HCT116 (cell line): ENCODE measurements around the gene NSG2. TPM values are rescaled to one million over a fixed set of nuclear protein-coding genes. Genes with fewer than 3 reads are reported as not detected.

ENCODE experiments used
- ATAC-seq: fragments of 200-7000 bp; cut with Tn5 transposase; 2 replicates; pipeline ENCODE4 v1.9.1; 2020; ENCODE audit warnings: mild to moderate bottlenecking, moderate library complexity
- BruUV-seq: library from RNA; stranded (reverse); fragments of 400-500 nt; replicated peaks from 2 replicates; lab custom pipeline; 2021; lab: Mats Ljungman, UMichigan
- CTCF ChIA-PET: fragments of 300-600 bp; sonication (Branson Sonifier 250); formaldehyde crosslinking; loops from one replicate; lab custom pipeline; 2021; ENCODE audit warnings: antibody characterized with exemption; lab: Charles Lee
- POLR2A ChIA-PET: fragments of 300-600, 350-600 bp; sonication (Branson Sonifier 250); formaldehyde crosslinking; loops from one replicate; lab custom pipeline; 2021; ENCODE audit warnings: antibody characterized with exemption; lab: Charles Lee
- RAD21 ChIA-PET, 2 experiments: fragments of 300-600 bp; sonication (Branson Sonifier 250); formaldehyde crosslinking; loops; one replicate each; lab custom pipeline; 2023; ENCODE audit warnings: low total read pairs in 2 of 2; ENCODE audit not compliant: uncharacterized antibody in 2 of 2, unreplicated experiment in 2 of 2, low non-redundant PET in 1 of 2; lab: Charles Lee
- DNase-seq: peaks from one replicate; pipeline ENCODE4 v3.0.0-alpha.2; 2010; ENCODE audit warnings: low read depth, low spot score
- H2AFZ ChIP-seq: fragments of 200-600 bp; shearing (Covaris generic), sonication (generic); 2 replicates; pipeline ENCODE4 v1.6.1; 2017; ENCODE audit warnings: low read depth, mixed run types, mixed read lengths, antibody characterized with exemption, low read length; ENCODE audit not compliant: poor library complexity, severe bottlenecking
- H3K27ac ChIP-seq: 2 replicates; pipeline ENCODE4 v1.5.1; 2012; ENCODE audit warnings: low read depth, low read length
- H3K27me3 ChIP-seq: fragments of 200-600 bp; sonication (generic); 2 replicates; pipeline ENCODE4 v1.6.1; 2016; ENCODE audit warnings: mixed run types, low read length, mixed read lengths; ENCODE audit not compliant: insufficient read depth
- H3K36me3 ChIP-seq, 2 experiments: fragments of 200-500 bp in 1 of 2; fragments of 200-600 bp in 1 of 2; sonication (Bioruptor generic) in 1 of 2; sonication (generic) in 1 of 2; 2 replicates each; pipeline versions ENCODE4 v1.5.1 to v1.6.1; 2014 to 2016; ENCODE audit warnings: low read length in 2 of 2, inconsistent platforms in 1 of 2, mixed read lengths in 1 of 2, mixed run types in 1 of 2; ENCODE audit not compliant: insufficient read depth in 2 of 2, control insufficient read depth in 1 of 2
- H3K4me1 ChIP-seq, 2 experiments: fragments of 200-600 bp in 1 of 2; sonication (generic) in 1 of 2; 2 replicates each; pipeline versions ENCODE4 v1.5.1 to v1.6.1; 2012 to 2017; ENCODE audit warnings: low read length in 2 of 2, inconsistent platforms in 1 of 2, mild to moderate bottlenecking in 1 of 2, mixed read lengths in 1 of 2, mixed run types in 1 of 2, moderate library complexity in 1 of 2; ENCODE audit not compliant: insufficient read depth in 2 of 2, control insufficient read depth in 1 of 2
- H3K4me2 ChIP-seq: fragments of 200-600 bp; sonication (generic); 2 replicates; pipeline ENCODE4 v1.6.1; 2017; ENCODE audit warnings: mixed run types, low read length, mixed read lengths
- H3K4me3 ChIP-seq, 2 experiments: fragments of 200-600 bp in 1 of 2; sonication (generic) in 1 of 2; replicated peaks in 1 of 2; 2 replicates each; pipeline ENCODE4 v1.5.1; 2011 to 2016; ENCODE audit warnings: low read length in 2 of 2, control low read depth in 1 of 2, low read depth in 1 of 2, mild to moderate bottlenecking in 1 of 2, mixed read lengths in 1 of 2, mixed run types in 1 of 2
- H3K79me2 ChIP-seq: fragments of 200-600 bp; sonication (generic); 2 replicates; pipeline ENCODE4 v1.6.1; 2017; ENCODE audit warnings: mild to moderate bottlenecking, mixed run types, low read length, moderate library complexity, mixed read lengths; ENCODE audit not compliant: insufficient read depth
- H3K9ac ChIP-seq: fragments of 200-600 bp; sonication (generic); 2 replicates; pipeline ENCODE4 v1.6.1; 2016; ENCODE audit warnings: low read length, mixed read lengths
- H3K9me2 ChIP-seq: fragments of 200-600 bp; sonication (generic), shearing (Covaris generic); 2 replicates; pipeline ENCODE4 v1.6.1; 2017; ENCODE audit warnings: mixed run types, mild to moderate bottlenecking, moderate library complexity; ENCODE audit not compliant: insufficient read depth
- H3K9me3 ChIP-seq, 2 experiments: fragments of 200-500 bp in 1 of 2; fragments of 200-600 bp in 1 of 2; sonication (Bioruptor generic) in 1 of 2; sonication (generic) in 1 of 2; 2 replicates each; pipeline ENCODE4 v1.6.1; 2014 to 2017; ENCODE audit warnings: low read length in 2 of 2, mixed read lengths in 2 of 2, inconsistent platforms in 1 of 2, low read depth in 1 of 2, mild to moderate bottlenecking in 1 of 2, mixed run types in 1 of 2, moderate library complexity in 1 of 2; ENCODE audit not compliant: control insufficient read depth in 1 of 2, insufficient read depth in 1 of 2
- H4K20me1 ChIP-seq: fragments of 200-600 bp; sonication (generic), shearing (Covaris generic); 2 replicates; pipeline ENCODE4 v1.6.1; 2017; ENCODE audit warnings: mixed run types, mild to moderate bottlenecking, moderate library complexity; ENCODE audit not compliant: insufficient read depth
- CBX3 ChIP-seq: IDR thresholded peaks from 2 replicates; pipeline ENCODE4 v1.6.1; 2012; ENCODE audit warnings: low read depth
- CEBPB ChIP-seq: IDR thresholded peaks from 2 replicates; pipeline ENCODE4 v1.6.1; 2012; ENCODE audit warnings: low read depth
- ELF1 ChIP-seq: IDR thresholded peaks from 2 replicates; pipeline ENCODE4 v1.6.1; 2012; ENCODE audit warnings: low read depth, borderline replicate concordance
- EZH2 ChIP-seq: fragments of 200-600 bp; sonication (generic); IDR thresholded peaks from 2 replicates; pipeline ENCODE4 v1.6.1; 2017; ENCODE audit warnings: antibody characterized with exemption, mixed run types
- JUND ChIP-seq: IDR thresholded peaks from 2 replicates; pipeline ENCODE4 v1.6.1; 2012
- POLR2A ChIP-seq: IDR thresholded peaks from 2 replicates; pipeline ENCODE4 v1.7.0; 2011; ENCODE audit warnings: borderline replicate concordance; ENCODE audit not compliant: insufficient read depth, insufficient read length; ENCODE audit errors: extremely low read depth
- RAD21 ChIP-seq: IDR thresholded peaks from 2 replicates; pipeline ENCODE4 v1.6.1; 2012; ENCODE audit warnings: low read depth, mild to moderate bottlenecking
- SIN3A ChIP-seq: IDR thresholded peaks from 2 replicates; pipeline ENCODE4 v1.6.1; 2012; ENCODE audit warnings: low read depth
- SP1 ChIP-seq: IDR thresholded peaks from 2 replicates; pipeline ENCODE4 v1.6.1; 2012; ENCODE audit warnings: low read depth
- TCF7L2 ChIP-seq: IDR thresholded peaks from 2 replicates; pipeline ENCODE4 v1.7.0; 2011; ENCODE audit warnings: borderline replicate concordance, inconsistent platforms; ENCODE audit not compliant: insufficient read depth, insufficient read length; ENCODE audit errors: extremely low read depth
- YY1 ChIP-seq: IDR thresholded peaks from 2 replicates; pipeline ENCODE4 v1.6.1; 2011; ENCODE audit warnings: low read length, low read depth, moderate library complexity, mild to moderate bottlenecking; ENCODE audit not compliant: insufficient replicate concordance; ENCODE audit errors: extremely low read depth
- ZBTB33 ChIP-seq: IDR thresholded peaks from 2 replicates; pipeline ENCODE4 v1.6.1; 2011; ENCODE audit warnings: mild to moderate bottlenecking, low read length, moderate library complexity; ENCODE audit not compliant: insufficient replicate concordance; ENCODE audit errors: extremely low read depth
- ZNF274 ChIP-seq: fragments of 200-500 bp; sonication (Bioruptor generic); IDR thresholded peaks from 2 replicates; pipeline ENCODE4 v1.6.1; 2014; ENCODE audit warnings: mild to moderate bottlenecking, low read depth, low read length, inconsistent platforms
- intact Hi-C: fragments of 100-400 bp; cut with micrococcal nuclease; formaldehyde crosslinking; loops from 2 replicates; pipeline ENCODE4 v1.10.0; 2022
- total RNA-seq: library from RNA; stranded (reverse); gene quantifications from one replicate; pipeline ENCODE4 v1.2.1, GENCODE V29; 2021; ENCODE audit not compliant: unreplicated experiment
- TF ChIP-seq, protein P1 (sequence below): IDR thresholded peaks from 2 replicates; pipeline ENCODE4 v1.6.1; 2012; ENCODE audit warnings: low read depth
- TF ChIP-seq, protein P2 (sequence below): IDR thresholded peaks from 2 replicates; pipeline ENCODE4 v1.6.1; 2012
- TF ChIP-seq, protein P3 (sequence below): IDR thresholded peaks from 2 replicates; pipeline ENCODE4 v1.6.1; 2012

NSG2 gene
- total RNA-seq, 1 experiment from 2014 or later, result not detected

GRCh38 chr5:174154559-174154958 is 109.1 kb downstream of the NSG2 start:
- Histone ChIP-seq H3K4me2 (no peak overlapping the region), H3K36me3 (no peaks in the 10 kb centered on the region), H3K27ac (no peak overlapping the region), H3K27me3 (no peaks in the 10 kb centered on the region), H3K4me3 (no peak overlapping the region), H3K9me3 (no peaks in the 10 kb centered on the region), H3K9ac (no peak overlapping the region), H4K20me1 (no peaks in the 10 kb centered on the region), H2AFZ (no peak overlapping the region), H3K4me1 (peaks cover 3 to 7% of the 10 kb centered on the region in 2 experiments; a peak in 3 of 4 replicates), H3K79me2 (no peaks in the 10 kb centered on the region), H3K9me2 (no peaks in the 10 kb centered on the region)
- no peak for DNase-seq
- ATAC-seq, result no peak
- intact Hi-C loops, result no loop called here
- RAD21 ChIA-PET, result no interaction called here
- no TSS peak for BruUV-seq
- CTCF ChIA-PET, result no interaction called here
- POLR2A ChIA-PET, result no interaction called here
- TF ChIP-seq CEBPB, result no peak
- TF ChIP-seq ZNF274, result no peak
- TF ChIP-seq, protein P1, sequence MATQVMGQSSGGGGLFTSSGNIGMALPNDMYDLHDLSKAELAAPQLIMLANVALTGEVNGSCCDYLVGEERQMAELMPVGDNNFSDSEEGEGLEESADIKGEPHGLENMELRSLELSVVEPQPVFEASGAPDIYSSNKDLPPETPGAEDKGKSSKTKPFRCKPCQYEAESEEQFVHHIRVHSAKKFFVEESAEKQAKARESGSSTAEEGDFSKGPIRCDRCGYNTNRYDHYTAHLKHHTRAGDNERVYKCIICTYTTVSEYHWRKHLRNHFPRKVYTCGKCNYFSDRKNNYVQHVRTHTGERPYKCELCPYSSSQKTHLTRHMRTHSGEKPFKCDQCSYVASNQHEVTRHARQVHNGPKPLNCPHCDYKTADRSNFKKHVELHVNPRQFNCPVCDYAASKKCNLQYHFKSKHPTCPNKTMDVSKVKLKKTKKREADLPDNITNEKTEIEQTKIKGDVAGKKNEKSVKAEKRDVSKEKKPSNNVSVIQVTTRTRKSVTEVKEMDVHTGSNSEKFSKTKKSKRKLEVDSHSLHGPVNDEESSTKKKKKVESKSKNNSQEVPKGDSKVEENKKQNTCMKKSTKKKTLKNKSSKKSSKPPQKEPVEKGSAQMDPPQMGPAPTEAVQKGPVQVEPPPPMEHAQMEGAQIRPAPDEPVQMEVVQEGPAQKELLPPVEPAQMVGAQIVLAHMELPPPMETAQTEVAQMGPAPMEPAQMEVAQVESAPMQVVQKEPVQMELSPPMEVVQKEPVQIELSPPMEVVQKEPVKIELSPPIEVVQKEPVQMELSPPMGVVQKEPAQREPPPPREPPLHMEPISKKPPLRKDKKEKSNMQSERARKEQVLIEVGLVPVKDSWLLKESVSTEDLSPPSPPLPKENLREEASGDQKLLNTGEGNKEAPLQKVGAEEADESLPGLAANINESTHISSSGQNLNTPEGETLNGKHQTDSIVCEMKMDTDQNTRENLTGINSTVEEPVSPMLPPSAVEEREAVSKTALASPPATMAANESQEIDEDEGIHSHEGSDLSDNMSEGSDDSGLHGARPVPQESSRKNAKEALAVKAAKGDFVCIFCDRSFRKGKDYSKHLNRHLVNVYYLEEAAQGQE, result no peak
- TF ChIP-seq ELF1, result no peak
- no peak for TF ChIP-seq CBX3
- no peak for TF ChIP-seq SIN3A
- no peak for TF ChIP-seq RAD21
- TF ChIP-seq, protein P2, sequence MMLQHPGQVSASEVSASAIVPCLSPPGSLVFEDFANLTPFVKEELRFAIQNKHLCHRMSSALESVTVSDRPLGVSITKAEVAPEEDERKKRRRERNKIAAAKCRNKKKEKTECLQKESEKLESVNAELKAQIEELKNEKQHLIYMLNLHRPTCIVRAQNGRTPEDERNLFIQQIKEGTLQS, result no peak
- no peak for TF ChIP-seq ZBTB33
- TF ChIP-seq, protein P3, sequence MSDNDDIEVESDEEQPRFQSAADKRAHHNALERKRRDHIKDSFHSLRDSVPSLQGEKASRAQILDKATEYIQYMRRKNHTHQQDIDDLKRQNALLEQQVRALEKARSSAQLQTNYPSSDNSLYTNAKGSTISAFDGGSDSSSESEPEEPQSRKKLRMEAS, result no peak
- TF ChIP-seq EZH2, result no peak
- TF ChIP-seq YY1, result no peak
- TF ChIP-seq TCF7L2, result no peak
- no peak for TF ChIP-seq SP1
- no peak for TF ChIP-seq POLR2A
- no peak for TF ChIP-seq JUND
